ENCODE results near the gene SPOCK1.
"Not testable (repeated sequence)": the region's sequence is repeated elsewhere in the genome, so short reads cannot be mapped to it uniquely, and the experiment has no call there.

SPOCK1 gene

DNA sequence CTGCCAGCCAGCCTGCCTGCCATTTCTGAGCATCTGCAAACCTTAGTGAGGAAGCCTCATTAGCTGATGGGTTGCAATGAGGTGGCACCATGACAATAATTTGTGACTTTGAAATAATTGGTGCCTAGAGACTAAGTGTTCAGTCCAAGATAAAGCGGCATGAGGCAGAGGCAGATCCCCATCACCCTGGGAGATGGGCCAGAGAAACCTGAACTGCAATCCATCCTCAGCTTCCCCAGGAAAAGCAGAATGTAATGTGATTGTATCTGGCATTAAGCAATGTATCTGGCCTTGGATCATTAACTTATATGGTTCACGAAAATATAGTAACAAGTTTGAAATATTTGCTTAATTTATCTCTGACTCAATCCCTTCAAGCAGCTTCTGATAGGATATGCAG is 101.0 kb downstream of the SPOCK1 start:
- TF ChIP-seq, protein P1, sequence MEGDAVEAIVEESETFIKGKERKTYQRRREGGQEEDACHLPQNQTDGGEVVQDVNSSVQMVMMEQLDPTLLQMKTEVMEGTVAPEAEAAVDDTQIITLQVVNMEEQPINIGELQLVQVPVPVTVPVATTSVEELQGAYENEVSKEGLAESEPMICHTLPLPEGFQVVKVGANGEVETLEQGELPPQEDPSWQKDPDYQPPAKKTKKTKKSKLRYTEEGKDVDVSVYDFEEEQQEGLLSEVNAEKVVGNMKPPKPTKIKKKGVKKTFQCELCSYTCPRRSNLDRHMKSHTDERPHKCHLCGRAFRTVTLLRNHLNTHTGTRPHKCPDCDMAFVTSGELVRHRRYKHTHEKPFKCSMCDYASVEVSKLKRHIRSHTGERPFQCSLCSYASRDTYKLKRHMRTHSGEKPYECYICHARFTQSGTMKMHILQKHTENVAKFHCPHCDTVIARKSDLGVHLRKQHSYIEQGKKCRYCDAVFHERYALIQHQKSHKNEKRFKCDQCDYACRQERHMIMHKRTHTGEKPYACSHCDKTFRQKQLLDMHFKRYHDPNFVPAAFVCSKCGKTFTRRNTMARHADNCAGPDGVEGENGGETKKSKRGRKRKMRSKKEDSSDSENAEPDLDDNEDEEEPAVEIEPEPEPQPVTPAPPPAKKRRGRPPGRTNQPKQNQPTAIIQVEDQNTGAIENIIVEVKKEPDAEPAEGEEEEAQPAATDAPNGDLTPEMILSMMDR (IDR thresholded peaks at IDR 0.05; ENCODE audit: control insufficient read depth, insufficient read depth, low read depth, low read length, missing control alignments), result no peak
- no peak for DNase-seq (ENCODE audit: low read depth)
- no peak overlapping the region for H3K4me3 ChIP-seq (ENCODE audit: control insufficient read depth, low read depth, low read length)

DNA sequence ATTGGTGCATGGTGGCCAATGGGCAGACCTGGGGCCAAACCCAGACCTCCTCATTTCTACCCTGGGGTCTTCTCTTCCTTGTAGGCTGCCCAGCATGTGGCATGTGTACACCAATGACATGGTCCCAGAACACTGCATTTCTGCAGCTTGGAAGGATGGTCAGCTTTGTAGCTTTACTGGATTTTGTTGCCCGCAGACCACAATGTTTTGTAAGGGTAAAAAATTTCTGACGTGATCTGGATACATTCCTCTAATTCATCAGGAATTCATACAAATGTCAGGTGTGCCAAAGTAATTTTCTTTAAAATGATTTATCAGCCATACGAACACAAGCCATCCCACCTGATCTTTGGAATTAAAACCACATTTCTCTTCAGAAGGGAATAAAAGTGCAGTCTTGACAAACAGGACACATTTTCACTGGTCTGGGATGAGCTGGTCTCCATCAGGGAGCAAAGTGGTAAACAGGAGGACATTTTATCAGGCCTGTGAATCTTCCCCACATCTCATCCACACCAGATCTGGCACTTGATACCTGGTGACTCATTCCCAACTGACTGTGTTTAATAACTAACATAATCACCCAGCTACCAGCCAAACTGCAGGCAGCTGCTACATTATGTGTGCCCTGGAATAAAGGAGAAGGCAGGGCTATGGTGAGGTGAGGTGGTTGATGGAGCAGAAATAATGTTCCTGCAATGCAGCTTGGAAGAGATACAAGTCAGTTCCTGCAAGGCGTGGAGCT is 103.9 kb downstream of the SPOCK1 start:
- H3K4me3 ChIP-seq (ENCODE audit: control insufficient read depth, low read depth, low read length), result no peak overlapping the region
- DNase-seq (ENCODE audit: low read depth), result peak; percentile 13
- TF ChIP-seq, protein P1 (IDR thresholded peaks at IDR 0.05; ENCODE audit: control insufficient read depth, insufficient read depth, low read depth, low read length, missing control alignments), result no peak

DNA sequence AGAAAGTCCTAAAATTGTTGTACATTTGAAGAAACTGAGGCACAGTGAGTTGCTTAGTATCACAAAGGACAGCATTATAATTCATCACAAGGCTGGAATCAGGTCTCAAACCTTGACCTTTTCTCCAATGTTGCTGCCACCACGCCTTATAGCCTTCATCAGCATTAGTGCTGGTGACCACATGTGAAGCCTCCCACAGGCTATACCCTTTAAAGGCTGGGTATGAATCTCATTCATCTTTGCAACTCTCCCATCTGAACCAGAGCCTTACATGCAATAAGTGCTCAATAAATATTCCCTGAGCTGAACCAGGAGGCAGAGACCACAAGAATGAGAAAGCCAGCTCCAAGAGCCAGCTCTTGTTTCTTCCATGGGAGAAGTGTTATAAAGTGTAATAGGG is 104.7 kb downstream of the SPOCK1 start:
- H3K4me3 ChIP-seq (ENCODE audit: control insufficient read depth, low read depth, low read length), result no peak overlapping the region
- DNase-seq (ENCODE audit: low read depth), result no peak
- TF ChIP-seq, protein P1 (IDR thresholded peaks at IDR 0.05; ENCODE audit: control insufficient read depth, insufficient read depth, low read depth, low read length, missing control alignments), result no peak

DNA sequence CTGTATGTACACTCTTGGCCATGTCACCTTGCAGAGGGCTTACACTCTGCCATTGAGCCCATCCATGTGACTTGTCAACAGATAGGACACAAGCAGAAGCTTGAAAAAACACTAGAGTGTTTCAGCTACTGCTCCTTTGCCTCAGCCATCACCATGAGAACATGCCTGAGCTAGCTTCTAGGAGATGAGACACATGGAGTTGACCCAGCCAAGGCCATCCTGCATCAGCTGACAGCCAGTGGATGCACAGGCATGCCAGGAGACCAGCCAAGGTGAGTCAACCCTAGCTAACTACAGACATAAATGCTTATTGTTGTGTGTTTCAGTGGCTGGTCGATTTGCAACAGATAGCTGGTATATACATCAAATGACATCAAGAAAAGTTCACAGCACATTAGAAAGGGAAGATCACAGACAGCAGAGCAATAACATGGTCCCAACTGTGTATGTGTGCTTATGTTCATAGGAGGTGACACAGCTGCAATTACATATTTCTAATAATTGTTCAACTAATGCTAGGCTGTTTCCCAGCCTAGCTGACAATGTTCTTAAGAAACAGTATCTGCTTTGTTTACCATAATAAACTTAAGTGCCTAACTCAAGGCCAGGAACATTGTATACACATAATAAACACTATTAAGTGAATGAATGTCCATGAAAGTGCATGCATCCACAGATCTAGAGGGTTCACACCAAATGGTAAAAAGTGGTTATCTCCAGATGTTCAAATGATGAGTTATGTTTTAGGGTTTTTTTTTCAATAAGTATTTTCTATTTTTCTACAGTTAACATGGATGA is 105.7 kb downstream of the SPOCK1 start:
- H3K4me3 ChIP-seq (ENCODE audit: control insufficient read depth, low read depth, low read length), result no peak overlapping the region
- TF ChIP-seq, protein P1 (IDR thresholded peaks at IDR 0.05; ENCODE audit: control insufficient read depth, insufficient read depth, low read depth, low read length, missing control alignments), result no peak
- DNase-seq (ENCODE audit: low read depth), result no peak

DNA sequence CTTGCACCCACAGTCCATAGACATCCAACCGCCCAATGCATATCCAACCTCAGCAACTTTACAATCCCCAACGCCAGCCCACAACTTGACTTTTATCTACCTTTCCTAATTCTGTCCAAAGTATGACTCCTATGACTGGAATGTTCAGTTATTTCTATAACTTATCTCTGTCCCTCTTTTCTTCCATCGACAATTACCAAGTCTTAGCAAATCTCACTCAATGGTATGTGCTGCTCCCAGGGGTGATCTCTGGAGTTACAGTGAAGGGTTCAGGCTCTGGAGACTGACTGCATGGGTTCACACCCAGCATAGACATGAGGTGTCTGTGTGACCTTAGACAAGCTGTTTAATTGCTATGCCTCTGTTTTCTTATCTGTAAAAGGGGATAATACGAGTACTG is 106.9 kb downstream of the SPOCK1 start:
- H3K4me3 ChIP-seq (ENCODE audit: control insufficient read depth, low read depth, low read length), result no peak overlapping the region
- TF ChIP-seq, protein P1 (IDR thresholded peaks at IDR 0.05; ENCODE audit: control insufficient read depth, insufficient read depth, low read depth, low read length, missing control alignments), result no peak
- no peak for DNase-seq (ENCODE audit: low read depth)

DNA sequence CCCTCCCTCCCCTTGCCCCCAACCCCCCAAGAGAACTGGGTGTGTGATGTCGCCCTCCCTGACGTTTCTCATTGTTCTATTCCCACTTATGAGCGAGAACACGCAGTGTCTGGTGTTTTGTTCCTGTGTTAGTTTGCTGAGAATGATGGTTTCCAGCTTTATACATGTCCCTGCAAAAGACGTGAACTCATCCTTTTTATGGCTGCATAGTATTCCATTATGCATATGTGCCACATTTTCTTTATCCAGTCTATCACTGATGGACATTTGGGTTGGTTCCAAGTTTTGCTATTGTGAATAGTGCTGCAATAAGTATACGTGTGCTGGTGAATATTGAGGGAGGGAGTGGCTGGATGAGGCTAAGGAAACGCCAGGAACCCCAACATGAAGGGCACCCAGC is 108.1 kb downstream of the SPOCK1 start:
- not testable (repeated sequence) for DNase-seq (ENCODE audit: low read depth); H3K4me3 ChIP-seq (ENCODE audit: control insufficient read depth, low read depth, low read length)

DNA sequence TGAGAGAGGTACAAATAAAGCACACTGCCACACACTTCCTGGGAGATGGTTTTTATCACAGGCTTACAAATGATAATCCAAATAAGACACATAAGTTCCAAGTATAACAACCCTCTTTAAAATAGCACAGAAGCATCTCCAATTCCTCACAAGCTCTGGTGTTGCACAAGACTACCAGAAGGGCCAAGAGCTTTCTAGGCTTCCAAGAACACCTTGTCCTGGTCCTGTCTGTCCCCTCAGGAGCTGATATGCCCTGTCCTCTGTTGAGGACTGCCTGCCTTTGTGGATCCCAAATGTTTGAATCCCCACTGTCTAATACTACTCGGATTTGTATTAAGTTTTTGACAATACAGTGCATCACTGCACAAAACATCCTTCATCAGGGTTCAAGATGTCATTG is 110.1 kb downstream of the SPOCK1 start:
- no peak overlapping the region for H3K4me3 ChIP-seq (ENCODE audit: control insufficient read depth, low read depth, low read length)
- no peak for DNase-seq (ENCODE audit: low read depth)
- TF ChIP-seq, protein P1 (IDR thresholded peaks at IDR 0.05; ENCODE audit: control insufficient read depth, insufficient read depth, low read depth, low read length, missing control alignments), result no peak
